C4-2B (cell line): ENCODE results near the gene OSBPL8.

ENCODE experiments used
- H3K27ac ChIP-seq: fragments of 450-650 bp; 2 replicates; pipeline ENCODE4 v1.5.1; 2017
- CTCF ChIP-seq: fragments of 450-650 bp; conservative IDR thresholded peaks from 2 replicates; pipeline ENCODE4 v1.5.1; 2017; ENCODE audit warnings: mild to moderate bottlenecking
- ZFX ChIP-seq: fragments of 450-650 bp; IDR thresholded peaks from 2 replicates; pipeline ENCODE4 v1.6.1; 2017

OSBPL8 gene

GRCh38 chr12:76568888-76569551 is 9.4 kb upstream of the OSBPL8 start:
- TF ChIP-seq ZFX (no peak), CTCF (no peak)
- no peak overlapping the region for H3K27ac ChIP-seq

GRCh38 chr12:76568130-76568529 is 8.6 kb upstream of the OSBPL8 start:
- TF ChIP-seq CTCF (no peak), ZFX (no peak)
- no peak overlapping the region for H3K27ac ChIP-seq

GRCh38 chr12:76563061-76563460 is 3.5 kb upstream of the OSBPL8 start:
- TF ChIP-seq ZFX = no peak
- no peak for TF ChIP-seq CTCF
- H3K27ac ChIP-seq = no peak overlapping the region

- no peak overlapping the region for H3K27ac ChIP-seq
- TF ChIP-seq CTCF = no peak
- no peak for TF ChIP-seq ZFX
Observed at GRCh38 chr12:76562130-76562529, 2.6 kb upstream of the OSBPL8 start.

- TF ChIP-seq CTCF (no peak), ZFX (no peak)
- peak overlapping the region; percentile 85 for H3K27ac ChIP-seq
Observed at GRCh38 chr12:76560086-76560491, 518 bp upstream of the OSBPL8 start.

GRCh38 chr12:76558684-76559399 is 729 bp downstream of the OSBPL8 start:
- TF ChIP-seq ZFX (no peak), CTCF (no peak)
- peak overlapping the region; percentile 85 for H3K27ac ChIP-seq

GRCh38 chr12:76556368-76556767 is 3.2 kb downstream of the OSBPL8 start:
- no peak overlapping the region for H3K27ac ChIP-seq
- no peak for TF ChIP-seq CTCF
- no peak for TF ChIP-seq ZFX
